ENCODE results near the gene SCUBE2.

GRCh38 chr11:8989453-8989852 lies 101.9 kb downstream of the SCUBE2 start:
- TF ChIP-seq CTCF (IDR thresholded peaks at IDR 0.05 in 4 of 5, conservative IDR thresholded peaks at IDR 0.05 in 1 of 5): no peak
- TF ChIP-seq POLR2A (IDR thresholded peaks at IDR 0.05): no peak
